Activated T-helper 1 cell treated with Interleukin-2 at 50 U/mL for 16 hours (primary cell): ENCODE measurements around the gene FAM90A26.
"Not testable (repeated sequence)": the region's sequence is repeated elsewhere in the genome, so short reads cannot be mapped to it uniquely, and the experiment has no call there.

Source experiments
- DNase-seq: peaks from one replicate; pipeline ENCODE4 v3.0.0-alpha.2; 2020; ENCODE audit warnings: low read depth

The FAM90A26 gene

GRCh38 chr4:9169791-9170459, at the start of gene FAM90A26:
FAM90A26 (plus strand) TSS chr4:9170409; CDS start chr4:9173173, 2,764 bp downstream.
- DNase-seq, result not testable (repeated sequence)

DNA sequence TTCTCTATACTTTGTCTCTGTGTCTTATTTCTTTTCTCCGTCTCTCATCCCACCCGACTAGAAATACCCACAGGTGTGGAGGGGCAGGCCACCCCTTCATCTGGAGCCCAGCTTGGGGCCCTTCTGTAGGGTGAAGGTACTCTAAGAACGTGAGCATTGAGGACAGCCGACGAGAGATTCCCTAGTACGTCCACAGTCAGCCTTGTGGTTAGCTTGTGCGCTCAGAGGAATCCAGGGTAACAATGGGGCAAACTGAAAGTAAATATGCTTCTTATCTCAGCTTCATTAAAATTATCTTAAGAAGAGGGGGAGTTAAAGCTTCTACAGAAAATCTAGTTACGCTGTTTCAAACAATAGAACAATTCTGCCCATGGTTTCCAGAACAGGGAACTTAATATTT, 47.5 kb upstream of the FAM90A26 start:
- not testable (repeated sequence) for DNase-seq

DNA sequence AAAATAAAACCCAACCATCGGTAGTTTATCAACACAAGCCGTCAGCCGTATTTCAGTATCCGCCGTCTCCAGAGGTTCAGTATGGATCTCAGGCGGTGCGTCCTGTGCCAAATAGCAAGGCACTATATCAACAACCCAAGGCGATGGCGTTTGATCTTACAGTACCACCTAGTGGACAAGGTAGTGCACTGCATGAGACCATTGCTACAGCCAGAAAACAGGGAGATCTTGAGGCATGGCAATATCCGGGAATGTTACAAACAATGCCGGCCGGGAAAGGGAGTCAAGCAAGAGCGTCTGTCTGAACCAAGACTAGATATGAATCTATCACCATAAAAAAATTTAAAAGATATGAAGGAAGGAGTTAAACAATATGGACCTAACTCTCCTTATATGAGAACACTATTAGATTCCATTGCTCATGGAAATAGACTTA, 46.6 kb upstream of the FAM90A26 start:
- not testable (repeated sequence) for DNase-seq

- DNase-seq, result not testable (repeated sequence)
Observed at GRCh38 chr4:9125601-9126161, 44.5 kb upstream of the FAM90A26 start.

GRCh38 chr4:9131420-9131819, 38.8 kb upstream of the FAM90A26 start:
- DNase-seq, result not testable (repeated sequence)

DNA sequence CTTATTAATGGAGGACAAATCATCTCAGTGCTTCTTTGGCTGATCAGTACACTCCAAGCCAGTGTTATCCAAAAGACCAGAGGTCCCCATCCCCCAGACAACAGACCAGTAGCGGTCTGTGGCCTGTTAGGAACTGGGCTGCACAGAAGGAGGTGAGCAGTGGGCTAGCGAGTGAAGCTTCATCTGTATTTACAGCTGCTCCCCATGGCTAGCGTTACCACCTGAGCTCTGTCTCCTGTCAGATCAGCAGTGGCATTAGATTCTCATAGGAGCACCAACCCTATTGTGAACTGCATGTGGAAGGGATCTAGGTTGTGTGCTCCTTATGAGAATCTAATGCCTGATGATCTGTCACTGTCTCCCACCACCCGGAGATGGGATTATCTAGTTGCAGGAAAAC, 37.4 kb upstream of the FAM90A26 start:
- DNase-seq, result not testable (repeated sequence)

GRCh38 chr4:9134011-9134410, 36.2 kb upstream of the FAM90A26 start:
- not testable (repeated sequence) for DNase-seq

DNA sequence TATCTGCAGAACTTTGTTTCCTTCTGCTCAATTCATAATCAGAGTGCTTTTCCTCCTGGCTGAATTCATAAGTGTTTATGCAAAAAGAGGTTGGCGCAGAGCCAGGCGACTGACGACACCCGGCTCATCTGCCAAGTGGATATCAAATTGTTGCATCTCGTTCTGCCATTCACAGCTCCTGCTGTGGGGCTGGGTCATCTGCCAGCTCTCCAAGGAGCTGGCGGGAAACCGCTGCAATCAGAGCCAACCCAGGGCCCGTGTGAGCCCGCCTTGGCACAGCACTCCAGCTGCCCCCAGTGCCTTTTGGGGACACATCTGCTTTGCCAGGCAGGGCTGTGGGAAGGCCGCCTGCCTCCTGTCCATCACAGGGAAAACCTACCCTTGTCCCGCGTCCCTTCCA, 35.7 kb upstream of the FAM90A26 start:
- not testable (repeated sequence) for DNase-seq

GRCh38 chr4:9141050-9141449, 29.2 kb upstream of the FAM90A26 start:
- not testable (repeated sequence) for DNase-seq

DNA sequence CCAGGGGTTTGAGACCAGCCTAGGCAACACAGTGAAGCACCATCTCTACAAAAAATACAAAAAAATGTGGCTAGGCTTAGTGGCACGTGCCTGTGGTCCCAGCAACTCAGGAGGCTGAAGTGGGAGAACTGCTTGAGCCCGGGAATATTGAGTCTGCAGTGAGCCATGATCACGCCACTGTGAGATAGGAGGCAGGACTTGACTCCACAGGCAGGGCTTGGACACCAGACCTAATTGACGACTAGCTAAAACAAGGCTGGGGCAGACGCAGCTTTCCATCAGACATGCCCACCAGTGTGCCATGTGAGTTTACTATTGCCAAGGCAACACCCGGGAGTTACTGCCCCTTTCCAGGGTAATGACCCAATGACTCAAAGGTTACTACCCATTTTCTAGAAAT, 27.4 kb upstream of the FAM90A26 start:
- not testable (repeated sequence) for DNase-seq

GRCh38 chr4:9143421-9144080, 26.7 kb upstream of the FAM90A26 start:
- DNase-seq, result no peak

- DNase-seq, result no peak
Observed at GRCh38 chr4:9146967-9147366, 23.2 kb upstream of the FAM90A26 start.

DNA sequence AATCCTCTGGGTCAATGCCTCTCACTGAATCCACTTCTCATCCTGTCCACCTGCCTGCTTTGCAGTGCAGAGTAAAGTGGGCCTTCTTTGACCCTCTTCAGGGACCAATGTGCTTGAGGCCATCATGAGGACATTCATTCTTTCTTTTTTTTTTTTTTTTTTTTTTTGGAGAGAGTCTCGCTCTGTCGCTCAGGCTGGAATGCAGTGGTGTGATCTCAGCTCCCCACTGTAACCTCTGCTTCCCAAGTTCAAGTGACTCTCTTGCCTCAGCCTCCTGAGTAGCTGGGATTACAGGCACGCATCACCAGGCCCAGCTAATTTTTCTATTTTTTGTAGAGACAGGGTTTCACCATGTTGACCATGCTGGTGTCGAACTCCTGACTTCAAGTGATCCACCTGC, 22.8 kb upstream of the FAM90A26 start:
- DNase-seq, result not testable (repeated sequence)

DNA sequence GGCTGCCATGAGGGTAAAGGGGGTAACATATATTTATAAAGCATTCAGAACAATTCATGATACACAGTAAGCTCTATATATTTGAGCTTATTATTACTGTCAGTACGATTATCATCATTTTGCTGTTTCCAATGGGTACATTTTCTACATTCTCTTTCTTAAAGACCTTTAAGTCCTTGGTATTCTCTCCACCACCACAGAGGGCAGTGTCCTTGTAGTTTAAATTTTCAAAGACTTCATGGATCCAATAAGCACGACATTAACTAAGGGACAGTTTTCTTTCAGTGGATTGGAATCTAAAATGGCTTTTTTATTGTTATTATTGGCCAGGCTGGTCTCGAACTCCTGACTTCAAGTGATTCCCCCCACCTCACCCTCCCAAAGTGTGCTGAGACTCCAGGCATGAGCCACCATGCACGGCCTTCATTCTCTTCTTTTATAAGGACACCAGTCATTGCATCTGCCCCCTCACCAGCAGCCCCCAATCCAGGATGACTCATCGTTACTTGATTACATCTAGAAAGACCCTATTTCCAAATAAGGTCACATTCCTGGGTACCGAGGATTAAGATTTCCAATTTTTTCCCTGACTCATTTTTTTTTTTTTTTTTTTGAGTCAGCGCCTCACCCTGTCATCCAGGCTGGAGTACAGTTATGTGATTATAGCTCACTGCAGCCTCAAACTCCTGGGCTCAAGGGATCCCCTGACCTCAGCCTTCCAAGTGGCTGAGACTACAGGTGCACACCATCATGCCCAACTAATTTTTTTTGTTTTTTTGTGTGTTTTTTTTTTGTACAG, 21.4 kb upstream of the FAM90A26 start:
- DNase-seq, result not testable (repeated sequence)

DNA sequence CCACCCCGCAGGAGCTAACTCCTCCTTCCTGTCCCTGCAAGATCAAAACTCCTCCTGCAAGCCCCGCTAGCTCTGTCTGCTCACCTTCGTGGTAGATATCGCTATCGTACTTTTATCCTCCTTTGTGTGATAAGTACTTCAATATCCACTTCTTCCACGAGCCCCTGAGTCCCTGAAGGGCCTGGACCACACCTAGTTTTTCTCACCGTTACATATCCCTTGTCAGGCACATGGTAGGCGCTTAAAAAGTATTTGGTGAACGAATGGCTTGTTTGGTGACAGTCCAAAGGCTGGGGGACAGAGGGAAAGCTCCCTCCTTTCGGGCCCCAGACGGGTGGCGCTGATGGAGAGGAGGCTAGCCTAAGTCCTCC, 18.4 kb upstream of the FAM90A26 start:
- DNase-seq, result not testable (repeated sequence)

GRCh38 chr4:9152180-9153007, 17.8 kb upstream of the FAM90A26 start:
- peak; percentile 93 for DNase-seq

- peak; percentile 93 for DNase-seq
Observed at GRCh38 chr4:9153008-9153570, 17.1 kb upstream of the FAM90A26 start.

DNA sequence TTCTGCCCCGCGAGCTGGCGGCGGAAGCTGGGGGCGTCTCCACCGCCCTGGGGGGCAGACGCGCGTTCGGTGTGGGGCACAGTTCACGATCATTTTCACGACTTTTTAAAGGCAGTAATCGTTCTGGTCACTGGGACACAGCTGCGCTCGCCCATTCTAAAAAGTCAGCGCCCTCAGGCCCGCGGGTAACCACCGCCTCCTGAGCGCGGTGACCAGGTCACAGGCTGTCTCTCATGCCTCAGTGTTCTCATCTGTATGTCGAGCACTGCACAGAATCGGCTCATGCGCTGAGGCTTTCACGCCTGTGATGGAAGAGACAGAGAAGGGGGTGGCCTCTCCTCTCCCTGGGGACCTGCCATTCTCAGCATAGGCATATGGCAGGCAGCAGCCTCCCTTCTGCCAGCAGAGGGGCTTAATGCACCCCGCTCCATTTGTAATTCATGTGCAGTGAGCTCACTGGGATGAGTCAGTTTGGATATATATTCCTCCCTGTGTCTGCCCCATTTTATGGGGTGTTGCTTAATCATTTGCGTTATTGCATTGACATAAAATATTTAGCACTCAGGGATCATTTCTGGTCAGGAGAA, 16.5 kb upstream of the FAM90A26 start:
- not testable (repeated sequence) for DNase-seq

DNA sequence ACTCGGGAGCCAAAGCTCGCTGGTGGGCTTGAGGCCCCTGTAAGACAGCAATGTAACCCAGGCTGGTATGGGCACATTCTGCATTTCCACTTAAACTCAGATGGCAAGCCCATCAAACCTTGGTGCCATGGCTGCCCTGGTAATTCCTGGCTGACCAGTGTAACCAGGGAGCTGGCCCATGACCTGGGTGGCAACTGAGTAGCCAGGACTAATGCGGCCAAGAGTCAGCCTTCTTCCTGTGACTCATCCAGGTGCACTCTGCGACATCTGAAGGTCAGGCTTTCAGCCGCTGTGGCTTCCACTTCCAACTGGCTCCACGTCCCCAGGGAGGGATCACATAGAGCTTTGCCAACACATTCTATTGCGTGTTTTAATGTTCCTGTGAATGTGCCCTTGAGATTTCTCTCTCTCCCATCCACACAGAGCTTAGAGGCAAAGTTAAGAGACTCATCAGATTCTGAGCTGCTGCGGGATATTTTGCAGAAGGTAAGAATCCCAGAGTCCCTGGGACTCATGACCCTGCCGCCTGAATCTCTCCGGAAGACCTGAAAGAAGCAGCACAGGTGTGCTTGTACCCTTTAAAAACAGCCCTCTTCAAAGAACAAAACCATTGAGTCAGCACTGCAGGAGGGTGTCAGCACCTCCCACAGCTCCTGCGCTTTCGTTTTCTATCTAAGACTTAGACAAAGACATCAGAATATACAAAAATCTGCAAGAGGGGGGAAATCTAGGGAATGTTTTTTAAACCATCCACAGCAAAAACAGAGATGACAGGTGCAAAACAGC, 14.9 kb upstream of the FAM90A26 start:
- not testable (repeated sequence) for DNase-seq

DNA sequence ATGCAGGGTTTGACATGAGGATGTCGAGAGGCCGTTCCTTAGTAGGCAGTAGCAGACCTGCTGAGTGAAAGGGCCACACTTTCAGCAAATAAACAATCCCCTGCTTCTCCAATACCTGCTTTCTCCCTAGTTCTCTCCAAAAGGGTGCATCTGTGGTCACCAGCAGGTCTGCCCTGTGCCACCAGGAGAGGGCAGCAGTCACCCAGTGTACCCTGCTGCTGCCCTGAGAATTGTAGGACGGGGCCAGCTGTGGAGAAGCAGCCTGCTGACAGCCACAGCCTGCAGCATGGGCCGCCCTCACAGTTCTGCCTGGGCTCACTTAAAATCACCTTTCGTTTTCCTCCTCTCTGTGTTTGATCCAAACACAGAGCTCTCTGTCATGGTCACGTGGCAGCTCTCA, 11.8 kb upstream of the FAM90A26 start:
- DNase-seq, result not testable (repeated sequence)
